Osteocyte (in vitro differentiated cells): ENCODE results near the gene TLX1. TPM values are rescaled to one million over a fixed set of nuclear protein-coding genes. Genes with fewer than 3 reads are reported as not detected.

Experiments
- DNase-seq: peaks from one replicate; pipeline ENCODE4 v3.0.0; 2021; ENCODE audit warnings: mixed read lengths; ENCODE audit not compliant: unreplicated experiment; ENCODE audit errors: extremely low spot score
- H3K27ac Mint-ChIP-seq: one replicate; pipeline ENCODE4 v1.8.0; 2021; ENCODE audit warnings: mild to moderate bottlenecking, mixed read lengths; ENCODE audit not compliant: unreplicated experiment
- H3K27me3 Mint-ChIP-seq: one replicate; pipeline ENCODE4 v1.8.0; 2021; ENCODE audit warnings: mixed read lengths; ENCODE audit not compliant: unreplicated experiment
- H3K36me3 Mint-ChIP-seq: one replicate; pipeline ENCODE4 v1.8.0; 2021; ENCODE audit warnings: mixed read lengths; ENCODE audit not compliant: unreplicated experiment
- H3K4me1 Mint-ChIP-seq: one replicate; pipeline ENCODE4 v1.8.0; 2021; ENCODE audit warnings: mixed read lengths; ENCODE audit not compliant: unreplicated experiment
- H3K4me3 Mint-ChIP-seq: one replicate; pipeline ENCODE4 v1.8.0; 2021; ENCODE audit warnings: mild to moderate bottlenecking, moderate library complexity, mixed read lengths; ENCODE audit not compliant: unreplicated experiment
- H3K9me3 Mint-ChIP-seq: one replicate; pipeline ENCODE4 v1.8.0; 2021; ENCODE audit warnings: mixed read lengths; ENCODE audit not compliant: unreplicated experiment
- CTCF ChIP-seq: fragments of 200-600 bp; sonication (generic); IDR thresholded peaks from 2 replicates; pipeline ENCODE4 v1.5.0; 2021; ENCODE audit warnings: antibody characterized with exemption, mild to moderate bottlenecking, moderate library complexity
- total RNA-seq: library from RNA; stranded (reverse); gene quantifications from 2 replicates; pipeline ENCODE4 v1.2.1, GENCODE V29; 2021

TLX1 gene
- total RNA-seq, 1 donor from 2014 or later = not detected

- DNase-seq = peak; percentile 93
- no peak overlapping the region for H3K27ac Mint-ChIP-seq
- H3K4me1 Mint-ChIP-seq = no peaks in the 10 kb centered on the region
- no peaks in the 10 kb centered on the region for H3K36me3 Mint-ChIP-seq
- H3K9me3 Mint-ChIP-seq = no peaks in the 10 kb centered on the region
- peaks cover 85% of the 10 kb centered on the region for H3K27me3 Mint-ChIP-seq
- peak; percentile 98 for TF ChIP-seq CTCF
- H3K4me3 Mint-ChIP-seq = no peak overlapping the region
These were observed 10.8 kb downstream of the TLX1 start for GRCh38 chr10:101141616-101142532.

- Mint-ChIP-seq H3K36me3 (no peaks in the 10 kb centered on the region), H3K4me3 (no peak overlapping the region), H3K9me3 (no peaks in the 10 kb centered on the region), H3K27ac (no peak overlapping the region), H3K27me3 (peaks cover 85% of the 10 kb centered on the region), H3K4me1 (no peaks in the 10 kb centered on the region)
- no peak for DNase-seq
- no peak for TF ChIP-seq CTCF
These were observed 11.6 kb downstream of the TLX1 start for GRCh38 chr10:101142533-101143344.

DNA sequence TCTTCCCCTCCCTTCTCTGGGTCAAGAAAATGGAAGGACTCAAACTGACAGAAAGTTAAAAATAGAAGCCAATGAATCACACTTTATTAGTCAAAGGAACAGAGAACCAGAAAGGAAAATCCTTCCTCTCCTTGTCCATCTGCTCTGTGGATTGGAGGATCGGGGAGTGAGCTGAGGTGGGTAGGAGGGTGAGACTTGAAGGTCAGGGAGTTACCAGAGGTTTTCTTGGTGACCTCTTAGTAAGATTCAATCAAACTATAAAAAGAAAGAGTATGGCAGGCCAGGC is 12.2 kb downstream of the TLX1 start:
- Mint-ChIP-seq H3K27ac (no peak overlapping the region), H3K4me1 (no peaks in the 10 kb centered on the region), H3K27me3 (peaks cover 84% of the 10 kb centered on the region), H3K4me3 (no peak overlapping the region), H3K36me3 (no peaks in the 10 kb centered on the region), H3K9me3 (no peaks in the 10 kb centered on the region)
- no peak for TF ChIP-seq CTCF
- no peak for DNase-seq

DNA sequence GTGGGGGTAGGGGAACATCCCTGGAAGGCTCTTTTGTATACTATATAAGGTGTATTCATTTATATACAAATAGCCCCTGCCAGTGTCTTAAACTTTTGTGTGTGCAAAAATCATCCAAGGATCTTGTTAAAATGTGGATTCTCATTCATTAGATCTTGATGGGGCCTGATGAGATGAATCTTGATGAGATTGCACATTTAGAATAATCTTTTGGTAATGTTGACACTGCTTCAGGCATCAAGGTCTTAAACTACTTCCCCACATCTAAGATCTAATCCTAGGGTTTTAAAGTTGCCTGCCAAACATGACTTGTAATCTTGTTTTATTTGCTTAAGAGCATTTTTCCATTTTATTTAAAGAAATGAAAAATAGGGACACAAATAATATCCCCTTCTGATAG is 13.0 kb downstream of the TLX1 start:
- Mint-ChIP-seq H3K27me3 (peaks cover 81% of the 10 kb centered on the region), H3K4me3 (no peak overlapping the region), H3K9me3 (no peaks in the 10 kb centered on the region), H3K36me3 (no peaks in the 10 kb centered on the region), H3K27ac (no peak overlapping the region), H3K4me1 (no peaks in the 10 kb centered on the region)
- DNase-seq = no peak
- no peak for TF ChIP-seq CTCF

DNA sequence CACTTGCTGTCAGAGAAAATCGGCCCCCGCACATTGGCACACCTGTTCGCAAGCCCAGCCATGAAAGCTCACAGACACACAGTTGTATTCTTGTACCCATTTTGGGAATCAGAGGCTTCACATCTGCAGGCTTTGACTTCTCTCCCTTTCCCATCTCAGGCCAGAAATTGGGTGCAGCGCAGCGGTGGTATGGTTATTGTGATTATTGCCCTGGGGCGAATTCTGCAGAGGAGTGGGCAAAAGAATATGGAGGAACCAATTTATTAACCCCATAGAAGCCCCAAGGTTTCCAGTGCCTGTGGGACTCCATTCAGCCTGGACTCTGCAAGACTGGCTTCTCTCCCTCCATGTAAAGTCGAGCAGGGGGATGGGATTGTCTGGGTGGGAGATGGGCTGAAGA is 14.0 kb downstream of the TLX1 start:
- H3K4me1 Mint-ChIP-seq = no peaks in the 10 kb centered on the region
- no peak overlapping the region for H3K27ac Mint-ChIP-seq
- peaks cover 76% of the 10 kb centered on the region for H3K27me3 Mint-ChIP-seq
- TF ChIP-seq CTCF = no peak
- H3K4me3 Mint-ChIP-seq = no peak overlapping the region
- no peaks in the 10 kb centered on the region for H3K36me3 Mint-ChIP-seq
- no peaks in the 10 kb centered on the region for H3K9me3 Mint-ChIP-seq
- no peak for DNase-seq
